Right lobe of liver (tissue), 6 donors: ENCODE measurements around the gene PDIA2. TPM values are rescaled to one million over a fixed set of nuclear protein-coding genes. Genes with fewer than 3 reads are reported as not detected.
"Not testable (repeated sequence)": the region's sequence is repeated elsewhere in the genome, so short reads cannot be mapped to it uniquely, and the experiment has no call there.

Source experiments
- ATAC-seq, 4 donors: fragments of 200-7000 bp; cut with Tn5 transposase; one replicate each; pipeline ENCODE4 v1.9.1; 2020; ENCODE audit warnings: mild to moderate bottlenecking in 4 of 4, moderate library complexity in 4 of 4
- DNase-seq, 3 donors: peaks; one replicate each; pipeline ENCODE4 v3.0.0-alpha.2; 2020
- H3K27ac ChIP-seq, 3 donors: fragments of 200-600 bp; one replicate each; pipeline ENCODE4 v1.8.0; 2022
- H3K27me3 ChIP-seq, 2 donors: fragments of 200-600 bp; one replicate each; pipeline ENCODE4 v1.8.0; 2022
- H3K36me3 ChIP-seq, 4 donors: fragments of 200-600 bp; sonication (generic) in 1 of 4; one replicate each; pipeline versions ENCODE4 v1.5.1 to v1.8.0; 2017 to 2022; ENCODE audit warnings: control low read depth in 1 of 4
- H3K4me1 ChIP-seq, 4 donors: fragments of 200-600 bp; sonication (generic) in 1 of 4; one replicate each; pipeline versions ENCODE4 v1.5.1 to v1.8.0; 2017 to 2022; ENCODE audit warnings: control low read depth in 1 of 4
- H3K4me3 ChIP-seq, 3 donors: fragments of 200-600 bp; one replicate each; pipeline ENCODE4 v1.8.0; 2022
- H3K9me3 ChIP-seq, 4 donors: fragments of 200-600 bp; sonication (generic) in 1 of 4; one replicate each; pipeline versions ENCODE4 v1.5.1 to v1.8.0; 2017 to 2022; ENCODE audit warnings: control low read depth in 1 of 4
- CTCF ChIP-seq, 4 donors: fragments of 200-600 bp in 3 of 4; fragments of 450-650 bp in 1 of 4; IDR thresholded peaks; one replicate each; pipeline versions ENCODE4 v1.5.1 to v1.8.0; 2016 to 2022; ENCODE audit warnings: antibody characterized with exemption in 4 of 4, mild to moderate bottlenecking in 2 of 4
- POLR2A ChIP-seq: fragments of 450-650 bp; IDR thresholded peaks from one replicate; pipeline ENCODE4 v1.6.1; 2017; ENCODE audit warnings: antibody characterized with exemption, mild to moderate bottlenecking
- WGBS: methylation state at CpG from one replicate; pipeline ENCODE4 v1.1.6; 2018; ENCODE audit warnings: low coverage, low lambda C conversion rate; ENCODE audit not compliant: insufficient coverage; ENCODE audit errors: missing lambda C conversion rate; 5-methylcytosine and 5-hydroxymethylcytosine counted together
- intact Hi-C, 2 donors: fragments of 100-400 bp; cut with DNase I; formaldehyde crosslinking; loops; one replicate each; pipeline versions ENCODE4 v1.11.2 to v1.14.1; 2022
- total RNA-seq, 6 experiments: library from RNA; depleted of rRNA in 2 of 6; stranded (reverse); fragments of >200 nt in 2 of 6; fragmentation: NEBNext Ultra II Directional in 3 of 6; extraction: Animal tissue kit (Norgen Biotek cat#: 25700) in 3 of 6; gene quantifications; one replicate each; pipeline versions ENCODE4 v1.1.0 to v1.2.4, GENCODE V29; 2016 to 2023
- donor health status: DM: no; HTN: yes; CAD: no.
- donor health status: DM: no; HTN: no; CAD: no.
- donor health status: DM: no; HTN: no; CAD: no.
- donor health status: DM: no; HTN: yes; CAD: no.
- donor health status: DM: no; HTN: yes; CAD: no.

PDIA2 gene
- total RNA-seq, 6 experiments from 2014 or later = not detected

- no peak for TF ChIP-seq CTCF (IDR thresholded peaks at IDR 0.05)
- TF ChIP-seq POLR2A = no peak
- intact Hi-C loops = no loop called here
- Histone ChIP-seq H3K36me3 (no peaks in the 10 kb centered on the region), H3K4me3 (no peak overlapping the region), H3K9me3 (no peaks in the 10 kb centered on the region), H3K4me1 (peaks cover 0 to 8% (median 4%) of the 10 kb centered on the region in 4 donors), H3K27ac (no peak overlapping the region), H3K27me3 (no peaks in the 10 kb centered on the region)
- 69% methylated on average over 3 of the region's 6 CpGs for WGBS
- DNase-seq = no peak
- ATAC-seq = no peak
Measured at GRCh38 chr16:333406-334094, 50.6 kb downstream of the PDIA2 start.

DNA sequence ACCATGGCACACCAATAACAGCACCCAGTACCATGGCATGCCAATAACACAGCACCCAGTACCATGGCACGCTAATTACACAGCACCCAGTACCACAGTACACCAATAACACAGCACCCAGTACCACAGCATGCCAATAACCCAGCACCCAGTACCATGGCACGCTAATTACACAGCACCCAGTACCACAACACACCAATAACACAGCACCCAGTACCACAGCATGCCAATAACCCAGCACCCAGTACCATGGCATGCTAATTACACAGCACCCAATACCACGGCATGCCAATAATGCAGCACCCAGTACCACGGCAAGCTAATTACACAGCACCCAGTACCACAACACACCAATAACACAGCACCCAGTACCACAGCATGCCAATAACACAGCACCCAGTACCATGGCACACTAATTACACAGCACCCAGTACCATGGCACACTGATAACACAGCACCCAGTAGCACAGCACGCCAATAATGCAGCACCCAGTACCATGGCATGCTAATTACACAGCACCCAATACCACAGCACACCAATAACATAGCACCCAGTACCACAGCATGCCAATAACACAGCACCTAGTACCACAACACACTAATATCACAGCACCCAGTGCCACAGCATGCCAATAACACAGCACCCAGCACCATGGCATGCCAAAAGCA is 51.3 kb downstream of the PDIA2 start:
- ATAC-seq, H3K4me3 ChIP-seq, H3K27me3 ChIP-seq, H3K4me1 ChIP-seq, DNase-seq, intact Hi-C loops, H3K27ac ChIP-seq, H3K9me3 ChIP-seq, H3K36me3 ChIP-seq: not testable (repeated sequence)
- WGBS = no CpG with 5 or more reads among the region's 5 CpGs

DNA sequence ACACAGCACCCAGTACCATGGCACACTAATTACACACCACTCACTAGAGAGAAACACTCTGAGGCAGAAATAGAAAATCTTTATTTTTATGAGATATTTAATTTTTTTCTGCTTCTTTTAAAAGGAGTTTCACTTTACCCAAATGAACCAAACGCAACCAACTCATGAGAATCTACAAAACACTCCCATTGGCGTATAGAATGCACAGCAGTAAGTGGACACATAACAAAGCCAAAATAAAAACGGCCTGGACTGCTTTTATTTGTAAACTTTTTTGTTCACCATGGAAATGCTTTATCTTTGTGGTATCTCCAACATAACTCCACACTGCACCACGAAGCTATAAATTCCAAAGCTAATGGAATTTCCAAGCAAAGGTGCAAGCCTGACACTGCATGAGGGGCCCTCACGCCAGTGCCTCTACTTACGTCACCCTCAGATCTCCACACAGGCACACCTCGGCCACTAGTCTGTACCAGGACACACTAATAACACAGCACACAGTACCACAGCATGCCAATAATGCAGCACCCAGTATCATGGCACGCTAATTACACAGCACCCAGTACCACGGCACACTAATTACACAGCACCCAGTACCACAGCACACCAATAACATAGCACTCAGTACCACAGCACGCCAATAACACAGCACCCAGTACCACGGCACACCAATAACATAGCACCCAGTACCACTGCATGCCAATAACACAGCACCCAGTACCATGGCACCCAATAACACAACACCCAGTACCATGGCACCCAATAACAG is 52.1 kb downstream of the PDIA2 start:
- 84% methylated on average over 5 of the region's 11 CpGs for WGBS

DNA sequence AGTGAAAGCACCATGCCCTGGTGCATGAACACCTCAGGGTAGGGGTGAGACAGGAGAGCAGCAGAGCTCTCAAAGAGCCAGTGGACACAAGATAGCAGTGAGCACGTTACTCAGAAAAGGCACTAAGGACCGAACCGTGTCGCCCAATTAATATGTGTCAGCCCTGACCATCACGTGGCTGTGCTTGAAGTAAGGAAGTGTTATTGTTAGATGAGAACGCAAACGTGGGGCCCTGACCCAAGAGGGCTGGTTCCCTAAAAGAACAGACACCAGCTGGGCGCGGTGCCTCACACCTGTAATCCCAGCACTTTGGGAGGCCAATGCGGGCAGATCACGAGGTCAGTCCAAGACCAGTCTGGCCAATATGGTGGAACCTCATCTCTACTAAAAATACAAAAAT is 53.3 kb downstream of the PDIA2 start:
- H3K36me3 ChIP-seq = no peaks in the 10 kb centered on the region
- intact Hi-C loops = no loop called here
- H3K4me3 ChIP-seq = no peak overlapping the region
- H3K27ac ChIP-seq = no peak overlapping the region
- no peak for ATAC-seq
- no peak for DNase-seq
- TF ChIP-seq POLR2A = no peak
- TF ChIP-seq CTCF (IDR thresholded peaks at IDR 0.05) = no peak
- no peaks in the 10 kb centered on the region for H3K4me1 ChIP-seq
- 75% methylated on average over 9 of the region's 11 CpGs for WGBS
- no peaks in the 10 kb centered on the region for H3K27me3 ChIP-seq
- H3K9me3 ChIP-seq = no peaks in the 10 kb centered on the region

More for the DNA sequence above, 52.1 kb downstream of the PDIA2 start:
- H3K4me3 ChIP-seq, H3K36me3 ChIP-seq, DNase-seq, ATAC-seq, H3K4me1 ChIP-seq, intact Hi-C loops, H3K27me3 ChIP-seq, H3K27ac ChIP-seq, H3K9me3 ChIP-seq: not testable (repeated sequence)

Other genes with a start within 250 kb of the PDIA2 start
- gene POLR3K, start 229.6 kb upstream of the PDIA2 start, total RNA-seq = 1 to 10 TPM; 3.5 to 6.3 (median 4.3) TPM
- gene SNRNP25, start 229.3 kb upstream of the PDIA2 start, total RNA-seq = 10 to 100 TPM; 11.7 to 15.9 (median 14.8) TPM
- gene RHBDF1, start 210.5 kb upstream of the PDIA2 start, total RNA-seq = 10 to 100 TPM in 1 of 6 experiments, 1 to 10 TPM in 5; 5.0 to 14.3 (median 7.1) TPM
- 10 to 100 TPM; 20.7 to 76.4 (median 26.9) TPM for gene MPG, start 204.9 kb upstream of the PDIA2 start, total RNA-seq
- gene NPRL3, start 144.5 kb upstream of the PDIA2 start, total RNA-seq = 10 to 100 TPM; 12.7 to 20.0 (median 13.9) TPM
- under 1 TPM in 1 of 6 experiments, not detected in 5; 0.81 TPM for gene HBZ, start 130.5 kb upstream of the PDIA2 start, total RNA-seq
- gene HBM, start 117.2 kb upstream of the PDIA2 start, total RNA-seq = 1 to 10 TPM in 4 of 6 experiments, not detected in 2; 1.1 to 8.4 (median 2.0) TPM
- 100 to 1,000 TPM in 2 of 6 experiments, 10 to 100 TPM in 4; 17.8 to 522 (median 55.9) TPM for gene HBA2, start 110.3 kb upstream of the PDIA2 start, total RNA-seq
- gene HBA1, start 106.5 kb upstream of the PDIA2 start, total RNA-seq = 100 to 1,000 TPM in 3 of 6 experiments, 10 to 100 TPM in 1, 1 to 10 TPM in 2; 8.0 to 789 (median 84.3) TPM
- under 1 TPM in 1 of 6 experiments, not detected in 5; 0.47 TPM for gene HBQ1, start 102.7 kb upstream of the PDIA2 start, total RNA-seq
- gene LUC7L, start 53.7 kb upstream of the PDIA2 start, total RNA-seq = 10 to 100 TPM; 18.9 to 30.2 (median 20.4) TPM
- 10 to 100 TPM; 31.7 to 64.8 (median 41.9) TPM for gene FAM234A, start 48.3 kb upstream of the PDIA2 start, total RNA-seq
- gene RGS11, start 7.2 kb upstream of the PDIA2 start, total RNA-seq = 1 to 10 TPM in 1 of 6 experiments, under 1 TPM in 5; 0.37 to 1.3 (median 0.80) TPM
- not detected for gene ARHGDIG, start 2.6 kb upstream of the PDIA2 start, total RNA-seq
- gene AXIN1, start 69.6 kb downstream of the PDIA2 start, total RNA-seq = 10 to 100 TPM in 3 of 6 experiments, 1 to 10 TPM in 3; 5.5 to 17.4 (median 9.4) TPM
- gene MRPL28, start 87.4 kb downstream of the PDIA2 start, total RNA-seq = 10 to 100 TPM; 29.9 to 64.7 (median 32.6) TPM
- gene PGAP6, start 98.8 kb downstream of the PDIA2 start, total RNA-seq = 10 to 100 TPM; 24.3 to 44.6 (median 28.0) TPM
- 10 to 100 TPM; 50.3 to 83.6 (median 61.0) TPM for gene NME4, start 114.0 kb downstream of the PDIA2 start, total RNA-seq
- gene DECR2, start 118.7 kb downstream of the PDIA2 start, total RNA-seq = 100 to 1,000 TPM in 3 of 6 experiments, 10 to 100 TPM in 3; 73.6 to 169 (median 97.0) TPM
- gene RAB11FIP3, start 142.5 kb downstream of the PDIA2 start, total RNA-seq = 10 to 100 TPM; 19.5 to 38.3 (median 25.5) TPM
- 10 to 100 TPM; 17.3 to 34.3 (median 23.3) TPM for gene CAPN15, start 244.5 kb downstream of the PDIA2 start, total RNA-seq